GM12875 (cell line): ENCODE measurements around the gene CLSTN2.

Experiments
- H3K4me3 ChIP-seq: one replicate; pipeline ENCODE4 v1.5.1; 2011; ENCODE audit warnings: low read depth, low read length, control low read depth
- TF ChIP-seq, protein P1 (sequence below): IDR thresholded peaks from 2 replicates; pipeline ENCODE4 v1.5.1; 2011; ENCODE audit warnings: low read depth, mild to moderate bottlenecking, control low read depth, inconsistent platforms, low read length, moderate library complexity, borderline replicate concordance; ENCODE audit not compliant: insufficient read depth

Gene CLSTN2

DNA sequence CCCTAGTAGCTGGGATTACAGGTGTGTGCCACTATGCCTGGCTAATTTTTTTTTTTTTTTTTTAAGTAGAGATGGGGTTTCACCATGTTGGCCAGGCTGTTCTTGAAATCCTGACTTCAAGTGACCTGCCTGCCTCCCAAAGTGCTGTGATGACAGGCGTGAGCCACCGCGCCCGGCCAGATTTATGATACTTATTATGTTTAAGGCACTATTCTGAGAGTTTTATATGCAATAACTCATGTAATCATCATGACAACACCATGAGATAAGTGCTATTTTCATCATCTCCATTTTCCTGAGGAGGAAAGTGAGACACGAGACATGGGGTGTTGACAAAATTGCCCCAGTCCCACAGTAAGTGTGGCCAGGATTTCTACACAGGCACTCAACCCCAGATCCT lies 376.4 kb downstream of the CLSTN2 start:
- H3K4me3 ChIP-seq: no peak overlapping the region
- TF ChIP-seq, protein P1, sequence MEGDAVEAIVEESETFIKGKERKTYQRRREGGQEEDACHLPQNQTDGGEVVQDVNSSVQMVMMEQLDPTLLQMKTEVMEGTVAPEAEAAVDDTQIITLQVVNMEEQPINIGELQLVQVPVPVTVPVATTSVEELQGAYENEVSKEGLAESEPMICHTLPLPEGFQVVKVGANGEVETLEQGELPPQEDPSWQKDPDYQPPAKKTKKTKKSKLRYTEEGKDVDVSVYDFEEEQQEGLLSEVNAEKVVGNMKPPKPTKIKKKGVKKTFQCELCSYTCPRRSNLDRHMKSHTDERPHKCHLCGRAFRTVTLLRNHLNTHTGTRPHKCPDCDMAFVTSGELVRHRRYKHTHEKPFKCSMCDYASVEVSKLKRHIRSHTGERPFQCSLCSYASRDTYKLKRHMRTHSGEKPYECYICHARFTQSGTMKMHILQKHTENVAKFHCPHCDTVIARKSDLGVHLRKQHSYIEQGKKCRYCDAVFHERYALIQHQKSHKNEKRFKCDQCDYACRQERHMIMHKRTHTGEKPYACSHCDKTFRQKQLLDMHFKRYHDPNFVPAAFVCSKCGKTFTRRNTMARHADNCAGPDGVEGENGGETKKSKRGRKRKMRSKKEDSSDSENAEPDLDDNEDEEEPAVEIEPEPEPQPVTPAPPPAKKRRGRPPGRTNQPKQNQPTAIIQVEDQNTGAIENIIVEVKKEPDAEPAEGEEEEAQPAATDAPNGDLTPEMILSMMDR: no peak

DNA sequence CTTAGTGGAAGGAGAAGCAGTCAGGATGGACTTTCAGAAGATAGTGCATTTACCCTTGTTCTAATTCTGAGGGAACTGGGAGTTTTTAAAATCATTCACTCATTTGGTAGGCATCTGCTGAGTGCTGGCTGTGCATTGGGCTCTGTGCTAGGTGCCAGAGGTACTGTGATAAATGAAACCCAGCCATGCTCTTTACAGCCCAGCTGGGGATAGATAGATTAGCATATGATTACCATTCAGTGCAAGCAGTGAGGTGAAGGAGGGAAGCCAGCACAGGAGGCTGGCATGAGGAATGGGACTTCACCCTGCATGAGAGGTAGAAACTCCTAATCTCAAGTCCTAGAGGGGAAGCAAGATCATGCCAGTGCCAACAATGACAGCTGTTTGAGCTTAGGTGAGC lies 381.0 kb downstream of the CLSTN2 start:
- H3K4me3 ChIP-seq: no peak overlapping the region
- TF ChIP-seq, protein P1: no peak

DNA sequence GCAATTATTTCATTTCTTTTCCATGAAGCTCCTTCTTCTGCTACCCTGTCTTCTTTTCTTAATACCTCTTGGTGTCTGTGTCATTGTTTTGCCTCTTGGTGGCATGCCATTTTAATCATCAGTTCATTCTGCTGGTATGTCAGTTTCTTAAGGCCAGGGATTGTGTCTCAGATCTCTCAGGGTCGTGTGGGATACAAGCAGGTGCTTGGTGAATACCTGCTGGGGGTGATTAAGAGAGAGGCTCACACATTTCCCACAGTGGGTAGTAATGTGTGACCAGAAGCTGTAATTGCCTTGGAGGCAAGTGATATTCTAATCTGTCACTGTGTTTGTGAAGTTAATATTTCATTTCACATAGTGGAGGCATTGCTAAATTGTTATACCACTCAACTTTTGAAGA lies 381.5 kb downstream of the CLSTN2 start:
- TF ChIP-seq, protein P1: no peak
- no peak overlapping the region for H3K4me3 ChIP-seq

DNA sequence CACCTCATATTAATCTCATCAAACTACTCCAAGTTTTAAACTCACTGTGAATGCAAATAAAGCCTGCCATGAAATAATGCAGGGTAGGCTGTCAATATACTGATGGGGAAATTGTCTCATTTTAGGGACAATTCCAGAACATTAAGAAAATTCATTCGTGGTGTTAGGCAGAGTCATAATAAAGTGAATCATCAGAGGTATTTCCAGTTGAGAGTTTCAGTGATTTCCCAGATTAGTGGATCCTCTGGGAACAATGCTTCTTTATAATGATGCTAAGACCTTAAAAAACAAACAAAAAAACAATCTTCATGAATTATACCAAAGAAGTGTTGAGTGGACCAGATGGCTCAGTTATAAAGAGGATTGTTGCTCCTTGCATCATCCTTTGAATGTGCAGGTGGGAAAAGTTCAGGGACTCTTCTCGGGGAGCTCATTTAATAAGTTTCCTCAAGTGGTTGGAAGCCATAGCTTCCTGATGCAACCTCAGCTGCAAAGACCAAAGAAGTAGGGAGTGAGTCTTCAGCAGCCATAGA lies 381.9 kb downstream of the CLSTN2 start:
- TF ChIP-seq, protein P1: no peak
- no peak overlapping the region for H3K4me3 ChIP-seq

DNA sequence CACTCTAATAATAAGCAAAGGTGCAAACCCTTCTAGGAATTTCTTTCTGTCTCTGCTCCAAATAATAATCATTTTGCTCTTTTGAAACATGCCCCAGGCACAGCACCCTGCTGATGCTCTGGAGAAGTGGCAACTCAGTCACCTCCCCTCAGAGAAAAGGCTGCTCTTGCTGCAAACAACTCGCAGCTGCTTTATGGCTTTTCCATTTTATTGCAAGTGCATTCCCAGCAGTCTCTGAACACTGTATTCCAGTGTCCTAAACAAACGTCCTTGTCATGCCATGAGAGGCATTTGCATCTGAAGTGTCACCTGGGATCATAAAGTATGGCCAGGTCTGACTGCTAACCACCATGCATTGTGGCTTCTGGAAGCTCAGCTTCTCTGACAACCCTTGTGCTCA lies 384.8 kb downstream of the CLSTN2 start:
- H3K4me3 ChIP-seq: no peak overlapping the region
- TF ChIP-seq, protein P1: no peak

DNA sequence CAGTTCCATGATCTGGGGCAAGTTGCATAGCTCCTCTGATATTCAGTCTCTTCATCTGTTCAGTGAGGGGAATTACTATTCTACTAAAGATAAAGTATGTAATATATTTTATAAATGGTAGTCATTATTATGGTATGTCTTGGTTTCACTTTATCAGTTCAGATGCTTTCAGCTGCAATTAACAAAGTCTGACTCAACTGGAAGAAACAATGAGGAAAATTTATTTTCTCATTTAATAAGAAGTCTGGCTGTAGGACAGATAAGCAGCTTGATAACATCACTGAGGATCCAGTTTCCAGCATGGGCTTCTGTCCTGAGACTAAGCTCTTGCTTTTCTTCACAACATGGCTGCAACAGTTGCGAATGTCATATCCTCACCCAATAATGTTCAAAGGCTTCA lies 388.6 kb downstream of the CLSTN2 start:
- TF ChIP-seq, protein P1: no peak
- no peak overlapping the region for H3K4me3 ChIP-seq

DNA sequence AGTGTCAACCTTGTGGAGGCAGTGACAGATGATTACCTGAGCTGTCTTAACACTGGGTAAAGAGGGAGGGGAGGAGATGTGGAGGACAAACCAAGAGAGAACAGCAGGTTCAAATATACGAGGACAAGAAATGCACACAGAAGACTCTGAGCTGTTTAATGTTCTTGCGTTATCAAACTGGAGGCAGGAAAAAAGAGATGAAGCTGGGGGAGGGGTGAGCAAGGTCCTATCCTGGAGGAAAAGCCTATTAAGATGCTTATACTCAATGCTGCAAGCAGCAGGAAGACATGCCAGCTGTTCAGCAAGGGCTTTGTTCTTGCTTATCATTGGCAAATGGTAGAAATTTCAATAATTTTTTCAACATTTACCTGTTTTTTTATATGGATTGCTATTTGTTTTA lies 397.1 kb downstream of the CLSTN2 start:
- no peak overlapping the region for H3K4me3 ChIP-seq
- TF ChIP-seq, protein P1: no peak
